Common myeloid progenitor, CD34-positive (primary cell): Measurements from ENCODE around the gene EFHD1.
"Not testable (repeated sequence)": the region's sequence is repeated elsewhere in the genome, so short reads cannot be mapped to it uniquely, and the experiment has no call there.

Experiments used
- CTCF ChIA-PET: fragments of 350-600 bp; sonication (Branson Sonifier 250); formaldehyde crosslinking; loops from one replicate; lab custom pipeline; 2021; ENCODE audit warnings: antibody characterized with exemption; lab: Charles Lee
- POLR2A ChIA-PET: fragments of 350-600 bp; sonication (Branson Sonifier 250); formaldehyde crosslinking; loops from one replicate; lab custom pipeline; 2021; ENCODE audit warnings: antibody characterized with exemption; lab: Charles Lee
- DNase-seq, 3 donors: peaks; one replicate each; pipeline versions ENCODE4 v3.0.0 to v3.0.0-alpha.2; 2013
- H3K27ac ChIP-seq, 2 experiments: 1 replicate in 1 of 2; 2 replicates in 1 of 2; pipeline ENCODE4 v1.7.0; 2013; ENCODE audit warnings: inconsistent platforms in 2 of 2, low read length in 2 of 2, mild to moderate bottlenecking in 2 of 2, low read depth in 1 of 2, moderate library complexity in 1 of 2; ENCODE audit not compliant: severe bottlenecking in 2 of 2, insufficient read depth in 1 of 2, poor library complexity in 1 of 2
- H3K27me3 ChIP-seq, 5 experiments: replicated peaks in 2 of 5; 1 replicate in 3 of 5; 2 replicates in 2 of 5; pipeline versions ENCODE4 v1.6.1 to v1.7.0; 2013; ENCODE audit warnings: low read length in 4 of 5, mild to moderate bottlenecking in 2 of 5, moderate library complexity in 2 of 5, inconsistent platforms in 1 of 5; ENCODE audit not compliant: insufficient read depth in 5 of 5, control insufficient read depth in 4 of 5
- H3K36me3 ChIP-seq, 4 experiments: 1 replicate in 2 of 4; 2 replicates in 2 of 4; pipeline versions ENCODE4 v1.6.1 to v1.7.0; 2013; ENCODE audit warnings: low read length in 3 of 4, control low read depth in 1 of 4, mild to moderate bottlenecking in 1 of 4; ENCODE audit not compliant: control insufficient read depth in 4 of 4, insufficient read depth in 4 of 4
- H3K4me1 ChIP-seq, 4 experiments: 1 replicate in 3 of 4; 2 replicates in 1 of 4; pipeline versions ENCODE4 v1.6.1 to v1.7.1; 2013; ENCODE audit warnings: low read length in 3 of 4, mild to moderate bottlenecking in 3 of 4, control low read depth in 1 of 4, inconsistent platforms in 1 of 4, moderate library complexity in 1 of 4; ENCODE audit not compliant: control insufficient read depth in 4 of 4, insufficient read depth in 4 of 4; ENCODE audit errors: control extremely low read depth in 1 of 4
- H3K4me3 ChIP-seq, 7 experiments: 1 replicate in 4 of 7; 2 replicates in 3 of 7; pipeline versions ENCODE4 v1.5.1 to v1.7.0; 2013; ENCODE audit warnings: mild to moderate bottlenecking in 7 of 7, low read length in 6 of 7, moderate library complexity in 6 of 7, inconsistent platforms in 2 of 7, low read depth in 2 of 7, control low read depth in 1 of 7; ENCODE audit not compliant: insufficient read depth in 4 of 7, control insufficient read depth in 1 of 7; ENCODE audit errors: extremely low read depth in 1 of 7
- H3K9me3 ChIP-seq, 5 experiments: 1 replicate in 4 of 5; 2 replicates in 1 of 5; pipeline versions ENCODE4 v1.6.1 to v1.7.1; 2013; ENCODE audit warnings: low read length in 4 of 5, mild to moderate bottlenecking in 2 of 5, inconsistent platforms in 1 of 5, low read depth in 1 of 5, moderate library complexity in 1 of 5; ENCODE audit not compliant: control insufficient read depth in 4 of 5, insufficient read depth in 2 of 5; ENCODE audit errors: control extremely low read depth in 1 of 5
- WGBS: methylation state at CpG from one replicate; pipeline ENCODE4 v1.1.5; 2013; ENCODE audit not compliant: insufficient coverage; 5-methylcytosine and 5-hydroxymethylcytosine counted together

Gene EFHD1

DNA sequence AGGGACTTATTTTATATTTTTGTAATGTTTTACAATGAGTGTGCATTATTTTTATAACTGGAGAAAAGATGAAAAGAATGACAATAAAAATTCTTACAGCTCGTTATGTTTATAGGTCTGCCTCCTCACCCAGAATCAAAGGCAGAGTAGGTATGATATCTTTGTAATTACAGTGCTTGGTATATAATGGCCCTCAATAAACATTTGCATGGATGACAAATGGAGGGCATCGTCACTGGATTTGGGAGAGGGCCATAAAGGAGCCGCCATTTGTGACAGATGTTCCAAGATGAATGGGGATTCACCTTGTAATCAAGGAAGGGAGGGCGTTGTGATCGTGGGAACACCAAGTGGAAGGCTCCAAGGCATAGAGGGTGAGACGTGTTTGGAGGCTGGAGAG is 41.1 kb downstream of the EFHD1 start:
- no peak overlapping the region for H3K4me3 ChIP-seq
- POLR2A ChIA-PET, result interaction anchor here (0.7 kb wide), 1 partner anchor 37 kb away, joined by 3 read pairs; no protein-coding TSS in a partner anchor
- no peaks in the 10 kb centered on the region for H3K4me1 ChIP-seq
- DNase-seq, result no peak
- H3K27ac ChIP-seq, result no peak overlapping the region
- H3K27me3 ChIP-seq, result no peaks in the 10 kb centered on the region
- no peaks in the 10 kb centered on the region for H3K9me3 ChIP-seq
- WGBS, result 89% methylated on average over 6 of the region's 6 CpGs
- no peaks in the 10 kb centered on the region for H3K36me3 ChIP-seq
- CTCF ChIA-PET, result interaction anchor here (0.7 kb wide), 1 partner anchor 71 kb away, joined by 3 read pairs; no protein-coding TSS in a partner anchor

DNA sequence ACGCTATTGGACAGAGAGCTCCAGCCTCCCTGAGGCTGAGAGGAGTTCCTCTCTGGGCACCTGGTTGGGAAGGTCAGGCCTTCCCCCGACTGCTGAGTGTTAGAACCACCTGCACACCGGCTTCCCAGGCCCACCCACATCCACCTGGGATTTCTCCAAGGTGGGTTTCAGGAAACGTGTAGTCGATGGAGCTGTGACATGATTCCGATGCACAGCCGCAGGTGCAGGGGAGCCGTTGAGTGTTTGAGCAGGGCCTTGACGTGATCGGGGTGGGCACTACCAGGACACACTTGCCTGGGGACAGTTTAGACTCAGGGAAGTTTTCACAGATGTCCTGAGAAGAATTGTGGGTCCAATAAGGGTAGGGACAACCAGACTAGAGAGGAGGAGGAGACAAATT is 42.0 kb downstream of the EFHD1 start:
- WGBS, result 99% methylated on average over 10 of the region's 10 CpGs

DNA sequence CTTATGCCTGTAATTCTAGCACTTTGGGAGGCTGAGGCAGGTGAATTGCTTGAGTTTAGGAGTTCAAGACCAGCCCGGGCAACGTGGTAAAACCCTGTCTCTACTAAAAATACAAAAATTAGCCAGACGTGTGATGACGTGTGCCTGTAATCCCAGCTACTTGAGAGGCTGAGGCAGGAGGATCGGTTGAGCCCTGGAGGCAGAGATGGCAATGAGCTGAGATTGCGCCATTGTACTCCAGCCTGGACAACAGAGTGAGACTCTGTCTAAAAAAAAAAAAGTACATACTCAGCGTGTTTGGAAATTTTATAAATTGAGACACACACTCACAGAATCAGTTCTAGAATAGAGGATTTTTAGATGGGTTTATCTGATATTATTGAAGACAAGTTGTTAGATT is 46.6 kb downstream of the EFHD1 start:
- WGBS, result 97% methylated on average over 5 of the region's 7 CpGs
- H3K36me3 ChIP-seq, result no peaks in the 10 kb centered on the region
- no peak overlapping the region for H3K4me3 ChIP-seq
- H3K27ac ChIP-seq, result no peak overlapping the region
- POLR2A ChIA-PET, result no interaction called here
- no peaks in the 10 kb centered on the region for H3K9me3 ChIP-seq
- CTCF ChIA-PET, result no interaction called here
- H3K27me3 ChIP-seq, result no peaks in the 10 kb centered on the region
- no peaks in the 10 kb centered on the region for H3K4me1 ChIP-seq
- DNase-seq, result no peak

More for the DNA sequence above, 42.0 kb downstream of the EFHD1 start:
- Histone ChIP-seq H3K36me3 (no peaks in the 10 kb centered on the region), H3K9me3 (no peaks in the 10 kb centered on the region), H3K27me3 (no peaks in the 10 kb centered on the region), H3K4me1 (no peaks in the 10 kb centered on the region), H3K4me3 (no peak overlapping the region), H3K27ac (no peak overlapping the region)
- ChIA-PET POLR2A (no interaction called here), CTCF (no interaction called here)
- no peak for DNase-seq

DNA sequence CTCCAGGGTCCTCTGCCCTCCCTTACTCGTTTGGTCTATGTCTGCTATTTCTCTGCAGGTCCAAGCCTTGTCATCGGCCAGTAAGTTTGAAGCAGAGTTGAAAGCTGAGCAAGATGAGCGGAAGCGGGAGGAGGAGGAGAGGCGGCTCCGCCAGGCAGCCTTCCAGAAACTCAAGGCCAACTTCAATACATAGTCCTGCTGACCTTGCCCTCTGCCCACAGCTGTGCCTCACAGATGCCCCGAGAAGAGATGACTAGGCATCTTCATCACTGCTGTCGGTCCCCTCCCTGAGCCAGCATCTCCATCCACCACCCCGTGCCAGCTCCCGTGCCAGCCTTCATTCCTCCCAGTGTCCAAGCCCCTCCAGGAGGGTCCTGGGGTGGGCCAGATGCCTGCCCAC is 48.1 kb downstream of the EFHD1 start:
- no peaks in the 10 kb centered on the region for H3K27me3 ChIP-seq
- no peak overlapping the region for H3K4me3 ChIP-seq
- H3K27ac ChIP-seq, result no peak overlapping the region
- CTCF ChIA-PET, result no interaction called here
- POLR2A ChIA-PET, result no interaction called here
- 94% methylated on average over 8 of the region's 10 CpGs for WGBS
- H3K9me3 ChIP-seq, result no peaks in the 10 kb centered on the region
- no peak for DNase-seq
- no peaks in the 10 kb centered on the region for H3K4me1 ChIP-seq
- H3K36me3 ChIP-seq, result no peaks in the 10 kb centered on the region

DNA sequence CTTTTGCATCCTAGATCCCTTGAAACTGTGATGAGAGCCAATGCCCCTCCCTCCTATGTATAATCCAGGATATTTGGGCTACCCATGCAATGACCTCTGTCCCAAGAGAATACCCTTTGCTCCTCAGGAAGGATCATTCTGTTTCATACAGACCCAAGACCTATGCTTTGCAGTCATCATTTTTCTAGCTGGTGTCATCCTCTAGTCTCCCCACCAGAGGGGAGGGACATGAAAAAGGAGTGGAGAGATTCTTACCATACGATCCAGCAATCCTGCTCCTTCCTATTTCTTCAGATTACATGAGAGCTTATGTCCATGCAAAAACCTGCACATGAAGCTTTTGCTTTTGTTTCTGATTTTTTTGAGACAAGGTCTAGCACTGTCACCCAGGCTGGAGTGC is 50.0 kb downstream of the EFHD1 start:
- Histone ChIP-seq H3K4me3 (no peak overlapping the region), H3K36me3 (no peaks in the 10 kb centered on the region), H3K9me3 (no peaks in the 10 kb centered on the region), H3K27me3 (no peaks in the 10 kb centered on the region), H3K27ac (no peak overlapping the region), H3K4me1 (no peaks in the 10 kb centered on the region)
- no peak for DNase-seq
- ChIA-PET POLR2A (no interaction called here), CTCF (interaction anchor here (0.8 to 1.2 kb wide), 4 partner anchors 9 to 83 kb away, joined by 3 to 5 read pairs (median 3); no protein-coding TSS in a partner anchor)
- WGBS, result no CpG with 5 or more reads among the region's 1 CpG

DNA sequence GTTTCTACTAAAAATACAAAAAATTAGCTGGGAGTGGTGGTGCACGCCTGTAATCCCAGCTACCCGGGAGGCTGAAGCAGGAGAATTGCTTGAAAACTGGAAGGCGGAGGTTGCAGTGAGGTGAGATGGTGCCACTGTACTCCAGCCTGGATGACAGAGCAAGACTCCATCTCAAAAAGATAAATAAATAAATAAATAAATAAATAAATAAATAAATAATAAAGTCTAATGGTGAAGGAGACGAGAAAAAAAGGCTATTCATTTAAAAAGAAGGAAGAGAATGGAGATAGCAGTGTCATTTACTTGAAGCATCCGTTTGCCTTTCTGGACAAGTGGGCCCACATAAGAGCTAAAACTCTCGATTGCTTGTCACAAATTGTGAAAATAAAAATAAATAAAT is 52.0 kb downstream of the EFHD1 start:
- H3K4me1 ChIP-seq, DNase-seq, H3K4me3 ChIP-seq, H3K27ac ChIP-seq, POLR2A ChIA-PET, H3K9me3 ChIP-seq, H3K36me3 ChIP-seq, H3K27me3 ChIP-seq: not testable (repeated sequence)
- CTCF ChIA-PET, result interaction anchor here (1.4 kb wide), 1 partner anchor 17 kb away, joined by 3 read pairs; no protein-coding TSS in a partner anchor
- 100% methylated on average over 2 of the region's 6 CpGs for WGBS

DNA sequence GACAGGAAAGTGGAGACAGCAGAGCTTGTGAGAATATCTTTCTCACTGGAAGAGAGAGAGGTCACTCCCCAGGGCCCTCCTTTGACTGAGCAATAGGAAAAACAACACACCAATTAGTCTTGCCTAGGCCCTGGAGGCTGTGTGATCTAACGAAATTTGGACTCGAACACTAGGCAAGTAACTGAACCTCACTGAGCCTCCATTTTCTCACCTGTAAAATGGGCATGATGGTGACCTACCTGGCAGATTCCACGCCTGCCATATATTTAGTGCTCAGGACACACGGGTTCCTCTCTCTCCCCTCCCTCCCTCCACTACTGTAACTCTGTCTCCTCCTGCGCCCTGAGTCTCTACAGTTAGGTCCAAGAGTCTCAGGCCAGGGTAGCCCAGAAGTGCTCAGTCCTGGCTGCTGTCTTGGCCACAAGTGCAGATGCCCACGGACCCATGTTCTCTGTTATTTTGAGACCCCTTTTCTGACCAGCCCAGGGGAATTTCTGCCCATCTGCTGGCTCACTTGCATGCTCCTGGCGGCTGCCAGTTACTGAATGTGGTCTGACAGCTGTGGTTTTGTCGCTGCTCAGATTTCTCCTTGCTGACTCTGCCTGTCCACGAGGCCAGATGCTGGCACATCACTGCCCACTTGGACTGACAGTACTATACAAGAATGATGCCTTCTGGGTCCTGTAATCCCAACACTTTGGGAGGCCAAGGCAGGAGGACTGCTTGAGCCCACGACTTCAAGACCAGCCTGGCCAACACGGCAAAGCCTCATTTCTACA is 54.2 kb downstream of the EFHD1 start:
- Histone ChIP-seq H3K4me1 (peaks cover 0 to 3% (median 1%) of the 10 kb centered on the region in 4 experiments), H3K4me3 (no peak overlapping the region), H3K36me3 (no peaks in the 10 kb centered on the region), H3K27me3 (no peaks in the 10 kb centered on the region), H3K9me3 (no peaks in the 10 kb centered on the region), H3K27ac (no peak overlapping the region)
- no peak for DNase-seq
- ChIA-PET CTCF (no interaction called here), POLR2A (interaction anchor here (0.5 kb wide), 1 partner anchor 66 kb away, joined by 3 read pairs; no protein-coding TSS in a partner anchor)
- WGBS, result 94% methylated on average over 9 of the region's 11 CpGs
